Suprapubic skin (tissue), 4 donors: ENCODE data around the gene IGF2BP2.

Experiments
- EP300 ChIP-seq: sonication (generic); formaldehyde crosslinking; IDR thresholded peaks from one replicate; pipeline ENCODE4 v1.6.1; 2017; ENCODE audit warnings: antibody characterized with exemption
- POLR2AphosphoS5 ChIP-seq, 3 donors: sonication (generic); formaldehyde crosslinking; IDR thresholded peaks; one replicate each; pipeline ENCODE4 v1.6.1; 2017; ENCODE audit warnings: antibody characterized with exemption in 3 of 3
- TF ChIP-seq, protein P1 (sequence below), 2 donors: fragments of 200-600 bp in 1 of 2; fragments of 450-650 bp in 1 of 2; sonication (generic) in 1 of 2; IDR thresholded peaks; one replicate each; pipeline ENCODE4 v1.5.1; 2016 to 2019; ENCODE audit warnings: antibody characterized with exemption in 2 of 2, mild to moderate bottlenecking in 1 of 2, moderate library complexity in 1 of 2

DNA sequence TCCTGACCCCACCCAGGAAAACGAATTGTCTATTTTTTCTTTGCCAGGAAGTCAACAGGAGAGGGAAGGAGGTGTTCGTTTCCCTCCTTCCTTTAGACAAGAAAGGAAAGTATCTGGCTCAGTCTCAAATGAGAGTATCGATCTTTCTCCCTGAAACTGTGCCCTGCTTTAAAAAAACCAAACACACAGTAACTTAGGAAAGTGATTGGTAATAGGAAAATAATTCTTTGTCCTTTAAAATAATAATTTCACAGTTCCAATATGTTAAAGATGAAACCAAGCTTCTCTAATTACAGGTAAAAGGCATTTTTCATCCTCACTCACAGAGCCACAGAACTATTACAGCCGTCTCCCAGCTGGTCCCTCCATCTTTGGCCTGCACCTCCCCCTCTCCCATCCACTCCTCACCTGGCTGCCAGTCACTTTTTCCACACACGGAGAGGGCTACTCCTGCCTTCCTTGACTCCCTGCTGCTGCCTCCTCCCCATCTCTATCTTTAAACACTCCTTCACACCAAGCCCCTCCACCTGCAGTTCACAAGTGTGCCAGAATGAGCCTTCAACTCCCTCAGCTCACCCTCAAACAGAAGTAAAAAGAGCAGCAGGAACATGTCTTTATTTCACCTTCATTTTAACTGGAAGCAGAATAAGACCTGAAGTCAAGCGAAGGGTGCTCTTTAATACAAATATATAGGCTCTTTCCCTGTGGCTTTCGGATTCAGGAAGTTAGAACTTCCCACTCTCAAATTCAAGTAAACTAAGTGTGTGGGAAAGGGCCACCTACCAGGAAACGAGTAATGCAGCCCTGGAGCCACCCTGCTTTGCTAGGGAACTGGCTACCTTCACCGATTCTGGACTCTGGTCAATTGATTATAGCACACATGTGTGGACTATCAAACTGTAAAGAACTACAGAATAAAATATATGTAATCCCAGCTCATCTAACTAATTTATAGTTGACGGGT is 122.3 kb downstream of the IGF2BP2 start:
- TF ChIP-seq POLR2AphosphoS5 (IDR thresholded peaks at IDR 0.05) (no peak), EP300 (no peak)
- TF ChIP-seq, protein P1, sequence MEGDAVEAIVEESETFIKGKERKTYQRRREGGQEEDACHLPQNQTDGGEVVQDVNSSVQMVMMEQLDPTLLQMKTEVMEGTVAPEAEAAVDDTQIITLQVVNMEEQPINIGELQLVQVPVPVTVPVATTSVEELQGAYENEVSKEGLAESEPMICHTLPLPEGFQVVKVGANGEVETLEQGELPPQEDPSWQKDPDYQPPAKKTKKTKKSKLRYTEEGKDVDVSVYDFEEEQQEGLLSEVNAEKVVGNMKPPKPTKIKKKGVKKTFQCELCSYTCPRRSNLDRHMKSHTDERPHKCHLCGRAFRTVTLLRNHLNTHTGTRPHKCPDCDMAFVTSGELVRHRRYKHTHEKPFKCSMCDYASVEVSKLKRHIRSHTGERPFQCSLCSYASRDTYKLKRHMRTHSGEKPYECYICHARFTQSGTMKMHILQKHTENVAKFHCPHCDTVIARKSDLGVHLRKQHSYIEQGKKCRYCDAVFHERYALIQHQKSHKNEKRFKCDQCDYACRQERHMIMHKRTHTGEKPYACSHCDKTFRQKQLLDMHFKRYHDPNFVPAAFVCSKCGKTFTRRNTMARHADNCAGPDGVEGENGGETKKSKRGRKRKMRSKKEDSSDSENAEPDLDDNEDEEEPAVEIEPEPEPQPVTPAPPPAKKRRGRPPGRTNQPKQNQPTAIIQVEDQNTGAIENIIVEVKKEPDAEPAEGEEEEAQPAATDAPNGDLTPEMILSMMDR (IDR thresholded peaks at IDR 0.05) = no peak
